OCI-LY7 (cell line): ENCODE measurements around the gene AMZ1. TPM values are rescaled to one million over a fixed set of nuclear protein-coding genes. Genes with fewer than 3 reads are reported as not detected.

Source experiments
- BruUV-seq: library from RNA; stranded (reverse); fragments of 400-500 nt; replicated peaks from 2 replicates; lab custom pipeline; 2021; lab: Mats Ljungman, UMichigan
- CTCF ChIA-PET: fragments of 300-600 bp; sonication (Branson Sonifier 250); formaldehyde crosslinking; loops from one replicate; lab custom pipeline; 2022; ENCODE audit warnings: antibody characterized with exemption; ENCODE audit not compliant: unreplicated experiment; lab: Charles Lee
- POLR2A ChIA-PET: fragments of 300-600 bp; sonication (Branson Sonifier 250); formaldehyde crosslinking; loops from one replicate; lab custom pipeline; 2022; ENCODE audit warnings: antibody characterized with exemption; lab: Charles Lee
- DNase-seq: peaks from one replicate; pipeline ENCODE4 v3.0.0-alpha.2; 2015; ENCODE audit warnings: low spot score
- H2AFZ ChIP-seq: fragments of 200-600 bp; sonication (generic), shearing (Covaris generic); 2 replicates; pipeline ENCODE4 v1.6.1; 2014; ENCODE audit warnings: mild to moderate bottlenecking, antibody characterized with exemption, low read length, moderate library complexity
- H3K27ac ChIP-seq: fragments of 200-600 bp; sonication (generic); 2 replicates; pipeline ENCODE4 v1.5.1; 2014; ENCODE audit warnings: mixed run types, low read depth, mild to moderate bottlenecking, moderate library complexity, low read length, inconsistent platforms; ENCODE audit not compliant: poor library complexity, severe bottlenecking
- H3K36me3 ChIP-seq: fragments of 200-600 bp; sonication (generic); 2 replicates; pipeline ENCODE4 v1.6.1; 2014; ENCODE audit warnings: mild to moderate bottlenecking, antibody characterized with exemption, low read length, moderate library complexity, mixed read lengths; ENCODE audit not compliant: insufficient read depth
- H3K4me1 ChIP-seq: fragments of 200-600 bp; sonication (generic); 2 replicates; pipeline ENCODE4 v1.5.1; 2014; ENCODE audit warnings: mild to moderate bottlenecking, low read length; ENCODE audit not compliant: insufficient read depth, poor library complexity, severe bottlenecking
- H3K4me2 ChIP-seq: fragments of 200-600 bp; sonication (generic); 2 replicates; pipeline ENCODE4 v1.6.1; 2014; ENCODE audit warnings: mild to moderate bottlenecking, low read length
- H3K4me3 ChIP-seq: fragments of 200-600 bp; sonication (generic); 2 replicates; pipeline ENCODE4 v1.5.1; 2014; ENCODE audit warnings: mild to moderate bottlenecking, low read depth, low read length; ENCODE audit not compliant: poor library complexity, severe bottlenecking
- H3K79me2 ChIP-seq: fragments of 200-600 bp; sonication (generic); 2 replicates; pipeline ENCODE4 v1.6.1; 2016; ENCODE audit warnings: low read depth, mild to moderate bottlenecking, low read length, moderate library complexity, mixed read lengths; ENCODE audit not compliant: insufficient read depth
- H3K9me2 ChIP-seq: fragments of 200-600 bp; sonication (generic); 2 replicates; pipeline ENCODE4 v1.6.1; 2016; ENCODE audit warnings: mild to moderate bottlenecking, low read length, mixed read lengths; ENCODE audit not compliant: insufficient read depth
- H3K9me3 ChIP-seq: fragments of 200-600 bp; sonication (generic); 2 replicates; pipeline ENCODE4 v1.6.1; 2014; ENCODE audit warnings: mild to moderate bottlenecking, mixed run types, low read length, mixed read lengths
- H4K20me1 ChIP-seq: fragments of 200-600 bp; sonication (generic); 2 replicates; pipeline ENCODE4 v1.6.1; 2014; ENCODE audit warnings: mild to moderate bottlenecking, antibody characterized with exemption, low read length, moderate library complexity, mixed read lengths; ENCODE audit not compliant: insufficient read depth
- EZH2phosphoT487 ChIP-seq: fragments of 200-600 bp; sonication (generic); IDR thresholded peaks from 2 replicates; pipeline ENCODE4 v1.6.1; 2018; ENCODE audit warnings: low read depth, borderline replicate concordance, mild to moderate bottlenecking, mixed run types, antibody characterized with exemption, low read length, moderate library complexity, mixed read lengths
- intact Hi-C: fragments of 100-400 bp; cut with micrococcal nuclease; formaldehyde crosslinking; loops from one replicate; pipeline ENCODE4 v1.10.0; 2022; ENCODE audit not compliant: unreplicated experiment
- total RNA-seq, 2 experiments: library from RNA; depleted of rRNA in 1 of 2; stranded (reverse); fragments of >200 nt in 1 of 2; shearing (Covaris generic) in 1 of 2; gene quantifications; 2 replicates each; pipeline ENCODE4 v1.2.3, GENCODE V29; 2014 to 2022
- TF ChIP-seq, protein P1 (sequence below): fragments of 200-600 bp; sonication (generic); conservative IDR thresholded peaks from 2 replicates; pipeline ENCODE4 v1.5.1; 2014; ENCODE audit warnings: mild to moderate bottlenecking, antibody characterized with exemption, low read length, moderate library complexity, mixed read lengths

Gene AMZ1
- total RNA-seq, 2 experiments from 2014 or later: 1.4 to 2.7 TPM

DNA sequence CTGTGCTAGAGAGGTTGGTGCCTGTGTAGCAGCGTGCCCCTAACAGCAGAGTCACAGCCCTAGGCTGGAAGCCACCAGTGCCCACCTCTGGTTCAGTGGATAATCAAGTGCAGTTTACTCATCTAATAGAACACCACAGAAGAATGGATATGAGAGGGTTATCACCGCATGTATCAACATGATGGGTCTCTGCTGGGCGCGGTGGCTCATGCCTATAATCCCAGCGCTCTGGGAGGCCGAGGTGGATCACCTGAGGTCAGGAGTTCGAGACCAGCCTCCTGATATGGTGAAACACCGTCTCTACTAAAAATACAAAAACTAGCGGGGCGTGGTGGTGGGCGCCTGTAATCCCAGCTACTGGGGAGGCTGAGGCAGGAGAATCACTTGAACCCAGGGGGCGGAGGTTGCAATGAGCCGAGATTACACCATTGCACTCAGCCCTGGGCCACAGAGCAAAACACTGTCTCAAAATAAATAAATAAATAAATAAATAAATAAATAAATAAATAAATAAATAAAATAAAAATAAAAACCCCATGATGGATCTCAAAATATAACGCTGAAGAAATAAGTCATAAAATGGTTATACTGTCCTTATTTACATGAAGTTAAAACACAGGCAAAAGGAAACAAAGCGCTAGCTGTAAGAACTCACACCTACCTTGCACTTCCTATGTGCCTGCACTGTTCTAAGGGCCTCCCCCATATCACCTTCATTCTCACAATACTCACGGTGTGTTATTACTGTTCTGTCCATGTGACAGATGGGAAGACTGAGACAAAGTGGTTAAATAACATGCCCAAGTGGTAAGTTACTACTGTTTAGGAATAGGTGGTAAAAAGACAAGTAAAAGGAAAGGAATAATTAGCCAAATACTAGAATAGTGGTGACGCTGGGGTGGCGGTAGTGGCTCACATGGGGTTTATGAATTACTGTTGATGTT lies 70.9 kb downstream of the AMZ1 start:
- no peak for DNase-seq
- intact Hi-C loops: no loop called here
- H3K36me3 ChIP-seq: no peaks in the 10 kb centered on the region
- H4K20me1 ChIP-seq: no peaks in the 10 kb centered on the region
- no peak overlapping the region for H3K27ac ChIP-seq
- no peaks in the 10 kb centered on the region for H3K4me1 ChIP-seq
- no peaks in the 10 kb centered on the region for H3K79me2 ChIP-seq
- no peaks in the 10 kb centered on the region for H3K9me2 ChIP-seq
- no peak overlapping the region for H3K4me3 ChIP-seq
- no peak overlapping the region for H2AFZ ChIP-seq
- no peak overlapping the region for H3K4me2 ChIP-seq
- TF ChIP-seq EZH2phosphoT487: no peak
- TF ChIP-seq, protein P1, sequence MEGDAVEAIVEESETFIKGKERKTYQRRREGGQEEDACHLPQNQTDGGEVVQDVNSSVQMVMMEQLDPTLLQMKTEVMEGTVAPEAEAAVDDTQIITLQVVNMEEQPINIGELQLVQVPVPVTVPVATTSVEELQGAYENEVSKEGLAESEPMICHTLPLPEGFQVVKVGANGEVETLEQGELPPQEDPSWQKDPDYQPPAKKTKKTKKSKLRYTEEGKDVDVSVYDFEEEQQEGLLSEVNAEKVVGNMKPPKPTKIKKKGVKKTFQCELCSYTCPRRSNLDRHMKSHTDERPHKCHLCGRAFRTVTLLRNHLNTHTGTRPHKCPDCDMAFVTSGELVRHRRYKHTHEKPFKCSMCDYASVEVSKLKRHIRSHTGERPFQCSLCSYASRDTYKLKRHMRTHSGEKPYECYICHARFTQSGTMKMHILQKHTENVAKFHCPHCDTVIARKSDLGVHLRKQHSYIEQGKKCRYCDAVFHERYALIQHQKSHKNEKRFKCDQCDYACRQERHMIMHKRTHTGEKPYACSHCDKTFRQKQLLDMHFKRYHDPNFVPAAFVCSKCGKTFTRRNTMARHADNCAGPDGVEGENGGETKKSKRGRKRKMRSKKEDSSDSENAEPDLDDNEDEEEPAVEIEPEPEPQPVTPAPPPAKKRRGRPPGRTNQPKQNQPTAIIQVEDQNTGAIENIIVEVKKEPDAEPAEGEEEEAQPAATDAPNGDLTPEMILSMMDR: no peak
- no peaks in the 10 kb centered on the region for H3K9me3 ChIP-seq
- ChIA-PET CTCF (no interaction called here), POLR2A (interaction anchor here (1.0 kb wide), 1 partner anchor 9 kb away, joined by 3 read pairs; no protein-coding TSS in a partner anchor)
- BruUV-seq: no TSS peak

DNA sequence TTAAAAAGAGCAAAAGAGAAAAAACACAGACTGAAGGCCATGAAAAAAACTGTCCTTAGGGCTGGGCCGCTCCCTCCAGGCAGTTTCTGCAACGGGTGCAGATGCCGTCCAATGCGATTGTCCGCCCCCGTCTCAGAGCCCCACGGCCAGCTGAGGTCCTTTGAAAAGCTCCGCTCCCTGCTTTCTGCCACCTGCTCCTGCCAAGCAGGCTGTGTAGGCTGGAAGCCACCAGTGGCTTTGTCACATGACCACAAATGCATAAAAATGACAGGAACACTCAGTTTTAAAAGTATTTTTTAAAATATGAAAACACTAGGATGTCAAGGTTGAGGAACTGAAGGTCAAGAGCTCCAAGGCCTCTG lies 71.7 kb downstream of the AMZ1 start:
- no peaks in the 10 kb centered on the region for H3K79me2 ChIP-seq
- no peak overlapping the region for H3K27ac ChIP-seq
- H3K4me3 ChIP-seq: no peak overlapping the region
- no peaks in the 10 kb centered on the region for H3K9me2 ChIP-seq
- ChIA-PET POLR2A (no interaction called here), CTCF (no interaction called here)
- no peaks in the 10 kb centered on the region for H3K36me3 ChIP-seq
- no peak overlapping the region for H3K4me2 ChIP-seq
- no TSS peak for BruUV-seq
- H2AFZ ChIP-seq: no peak overlapping the region
- DNase-seq: no peak
- no peaks in the 10 kb centered on the region for H3K9me3 ChIP-seq
- no peaks in the 10 kb centered on the region for H3K4me1 ChIP-seq
- TF ChIP-seq EZH2phosphoT487: no peak
- TF ChIP-seq, protein P1: no peak
- H4K20me1 ChIP-seq: no peaks in the 10 kb centered on the region
- intact Hi-C loops: no loop called here
